Activated CD4-positive, CD25-positive, alpha-beta regulatory T cell treated with anti-CD3 and anti-CD28 coated beads, Interleukin-2, amount 50 U/mL, for 16 hours (primary cell): ENCODE measurements around the gene PUDP.

Experiments
- DNase-seq: peaks from one replicate; pipeline ENCODE4 v3.0.0-alpha.2; 2020; ENCODE audit warnings: low read depth, low spot score

Gene PUDP

GRCh38 chrX:7074148-7074907 lies 73.6 kb downstream of the PUDP start:
- DNase-seq: no peak

- DNase-seq: no peak
These were observed 74.6 kb downstream of the PUDP start for GRCh38 chrX:7073336-7073735.

GRCh38 chrX:7072856-7073255 lies 75.1 kb downstream of the PUDP start:
- no peak for DNase-seq

- DNase-seq: no peak
These were observed 76.6 kb downstream of the PUDP start for GRCh38 chrX:7071390-7071789.

GRCh38 chrX:7069556-7069955 lies 78.4 kb downstream of the PUDP start:
- DNase-seq: no peak

GRCh38 chrX:7068939-7069367 lies 79.0 kb downstream of the PUDP start:
- DNase-seq: no peak

- DNase-seq: no peak
These were observed 80.7 kb downstream of the PUDP start for GRCh38 chrX:7067256-7067655.

- DNase-seq: no peak
These were observed 82.5 kb downstream of the PUDP start for GRCh38 chrX:7065473-7065872.

GRCh38 chrX:7062903-7063302 lies 85.0 kb downstream of the PUDP start:
- no peak for DNase-seq

- DNase-seq: no peak
These were observed 85.7 kb downstream of the PUDP start for GRCh38 chrX:7062276-7062675.

GRCh38 chrX:7061429-7061828 lies 86.5 kb downstream of the PUDP start:
- DNase-seq: no peak

GRCh38 chrX:7060444-7060843 lies 87.5 kb downstream of the PUDP start:
- DNase-seq: no peak

GRCh38 chrX:7059859-7060258 lies 88.1 kb downstream of the PUDP start:
- DNase-seq: no peak

GRCh38 chrX:7059214-7059838 lies 88.6 kb downstream of the PUDP start:
- no peak for DNase-seq

- no peak for DNase-seq
These were observed 92.4 kb downstream of the PUDP start for GRCh38 chrX:7055386-7056137.

GRCh38 chrX:7054219-7055216 lies 93.4 kb downstream of the PUDP start:
- DNase-seq: no peak

GRCh38 chrX:7052541-7052940 lies 95.4 kb downstream of the PUDP start:
- no peak for DNase-seq

GRCh38 chrX:7050271-7050670 lies 97.7 kb downstream of the PUDP start:
- DNase-seq: no peak

- DNase-seq: no peak
These were observed 100.0 kb downstream of the PUDP start for GRCh38 chrX:7047951-7048350.

- DNase-seq: no peak
These were observed 102.6 kb downstream of the PUDP start for GRCh38 chrX:7045238-7045955.
